Measurements from ENCODE around the gene ST7.

ST7 gene

DNA sequence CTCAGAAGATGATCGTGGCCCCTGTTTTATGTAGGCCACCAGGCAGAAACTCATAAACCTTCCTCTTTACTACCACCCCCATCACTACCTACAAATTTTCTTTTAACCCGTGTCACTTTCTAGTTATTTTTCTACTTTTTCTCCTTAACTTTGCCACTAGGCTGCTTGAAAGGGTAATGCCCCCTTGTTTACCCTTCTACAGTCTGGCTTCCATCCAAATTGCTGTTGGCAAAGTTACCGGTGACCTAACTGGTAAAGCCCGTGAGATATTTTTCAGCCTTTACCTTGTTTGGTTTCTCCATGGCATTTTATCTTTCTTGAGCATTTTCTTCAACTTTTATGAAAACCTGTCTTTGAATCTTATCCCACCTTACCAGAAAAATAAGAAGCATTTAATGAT is 216.6 kb downstream of the ST7 start:
- Mint-ChIP-seq H3K4me3 (no peak overlapping the region), H3K9me3 (ENCODE audit: low read depth) (no peaks in the 10 kb centered on the region), H3K4me1 (ENCODE audit: low read depth) (no peaks in the 10 kb centered on the region), H3K27me3 (no peaks in the 10 kb centered on the region), H3K27ac (no peak overlapping the region), H3K36me3 (peaks cover 5% of the 10 kb centered on the region)

DNA sequence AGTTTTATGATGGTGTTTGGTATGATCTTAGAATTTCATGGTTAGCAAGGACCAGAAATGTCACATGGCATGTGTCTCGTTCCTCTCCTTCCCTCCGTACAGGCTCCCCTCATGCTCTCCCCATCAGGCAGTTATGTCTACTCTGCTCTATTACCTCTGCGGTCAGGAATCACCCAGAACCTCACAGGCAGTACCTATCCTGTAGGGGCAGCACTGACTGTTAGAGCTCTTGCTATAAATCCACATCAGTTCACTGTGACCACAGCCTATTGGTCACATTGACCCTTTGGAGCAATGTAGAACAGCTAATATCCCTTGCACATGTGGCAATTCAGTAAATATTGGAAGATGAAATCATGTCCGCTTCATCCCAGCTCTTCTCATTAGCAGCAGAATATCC is 217.8 kb downstream of the ST7 start:
- Mint-ChIP-seq H3K4me1 (ENCODE audit: low read depth) (no peaks in the 10 kb centered on the region), H3K36me3 (peaks cover 6% of the 10 kb centered on the region), H3K4me3 (no peak overlapping the region), H3K27me3 (no peaks in the 10 kb centered on the region), H3K27ac (no peak overlapping the region), H3K9me3 (ENCODE audit: low read depth) (no peaks in the 10 kb centered on the region)

- Mint-ChIP-seq H3K27me3 (no peaks in the 10 kb centered on the region), H3K4me1 (ENCODE audit: low read depth) (no peaks in the 10 kb centered on the region), H3K27ac (no peak overlapping the region), H3K4me3 (no peak overlapping the region), H3K36me3 (peaks cover 14% of the 10 kb centered on the region), H3K9me3 (ENCODE audit: low read depth) (no peaks in the 10 kb centered on the region)
These were observed 219.0 kb downstream of the ST7 start for GRCh38 chr7:117172283-117172682.

DNA sequence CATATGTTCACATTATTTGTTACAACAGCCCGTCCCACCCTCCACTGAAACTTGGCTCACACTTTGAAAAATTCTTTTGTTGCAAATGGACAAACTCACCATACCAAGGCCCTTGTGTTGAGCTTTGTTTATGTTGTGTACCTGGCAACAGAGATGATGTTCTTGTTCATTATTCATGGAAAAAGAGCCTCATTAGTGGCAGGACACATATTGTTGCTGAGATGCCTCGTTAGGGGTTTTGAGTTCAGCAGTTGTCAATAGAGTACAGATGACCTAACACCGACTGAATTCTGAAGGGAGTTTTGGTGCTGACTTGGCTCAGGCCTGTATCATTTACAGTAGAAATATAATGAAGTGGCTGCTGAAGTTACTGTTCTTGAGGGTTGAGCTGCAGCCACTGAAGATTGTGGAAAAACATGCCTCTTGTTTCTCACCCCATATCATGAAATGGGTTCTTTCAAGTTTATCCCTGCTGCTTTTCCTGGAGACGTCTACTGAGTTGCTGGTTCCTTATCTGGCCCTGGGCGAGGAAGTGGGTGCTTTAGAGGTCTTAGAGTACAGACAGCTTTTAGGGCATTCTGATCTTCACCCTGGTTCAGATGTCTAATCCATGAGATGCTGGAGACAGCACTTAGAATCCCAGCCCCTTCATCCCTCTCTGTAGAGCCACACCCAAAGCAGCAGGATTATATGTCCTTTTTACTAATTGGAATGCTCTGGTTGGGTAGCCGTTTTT is 219.9 kb downstream of the ST7 start:
- Mint-ChIP-seq H3K4me3 (no peak overlapping the region), H3K27ac (no peak overlapping the region), H3K27me3 (no peaks in the 10 kb centered on the region), H3K36me3 (peaks cover 16% of the 10 kb centered on the region), H3K9me3 (ENCODE audit: low read depth) (no peaks in the 10 kb centered on the region), H3K4me1 (ENCODE audit: low read depth) (no peaks in the 10 kb centered on the region)

DNA sequence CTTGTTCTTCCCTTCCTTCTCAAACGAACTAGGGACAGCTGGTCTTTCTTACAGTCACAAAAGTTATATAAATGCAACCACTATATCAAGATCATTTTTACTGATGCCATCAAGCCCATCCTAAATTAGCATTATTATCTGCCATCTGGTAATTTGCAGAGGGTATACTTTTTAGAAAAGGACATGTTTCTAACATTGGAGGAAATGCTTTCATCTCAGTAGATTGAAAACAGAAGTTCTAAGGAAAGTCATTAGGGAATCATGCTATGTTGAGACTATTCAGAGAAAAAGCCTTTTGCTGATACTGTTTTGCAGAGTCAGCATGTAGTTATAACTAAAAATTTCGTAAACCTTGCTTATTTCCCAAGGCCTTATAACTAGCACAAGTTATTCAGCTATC is 222.9 kb downstream of the ST7 start:
- Mint-ChIP-seq H3K9me3 (ENCODE audit: low read depth) (no peaks in the 10 kb centered on the region), H3K4me1 (ENCODE audit: low read depth) (no peaks in the 10 kb centered on the region), H3K27me3 (no peaks in the 10 kb centered on the region), H3K4me3 (no peak overlapping the region), H3K36me3 (peaks cover 23% of the 10 kb centered on the region), H3K27ac (no peak overlapping the region)

- no peaks in the 10 kb centered on the region for H3K4me1 Mint-ChIP-seq (ENCODE audit: low read depth)
- H3K9me3 Mint-ChIP-seq (ENCODE audit: low read depth) = no peaks in the 10 kb centered on the region
- no peak overlapping the region for H3K4me3 Mint-ChIP-seq
- no peak overlapping the region for H3K27ac Mint-ChIP-seq
- no peaks in the 10 kb centered on the region for H3K27me3 Mint-ChIP-seq
- peaks cover 22% of the 10 kb centered on the region for H3K36me3 Mint-ChIP-seq
These were observed 225.3 kb downstream of the ST7 start for GRCh38 chr7:117178600-117178999.

GRCh38 chr7:117179701-117180100 is 226.4 kb downstream of the ST7 start:
- Mint-ChIP-seq H3K4me3 (no peak overlapping the region), H3K27ac (no peak overlapping the region), H3K4me1 (ENCODE audit: low read depth) (no peaks in the 10 kb centered on the region), H3K27me3 (no peaks in the 10 kb centered on the region), H3K36me3 (peaks cover 19% of the 10 kb centered on the region), H3K9me3 (ENCODE audit: low read depth) (no peaks in the 10 kb centered on the region)

- no peaks in the 10 kb centered on the region for H3K9me3 Mint-ChIP-seq (ENCODE audit: low read depth)
- H3K36me3 Mint-ChIP-seq = peaks cover 8% of the 10 kb centered on the region
- H3K4me1 Mint-ChIP-seq (ENCODE audit: low read depth) = no peaks in the 10 kb centered on the region
- H3K4me3 Mint-ChIP-seq = no peak overlapping the region
- no peak overlapping the region for H3K27ac Mint-ChIP-seq
- no peaks in the 10 kb centered on the region for H3K27me3 Mint-ChIP-seq
These were observed 230.4 kb downstream of the ST7 start for GRCh38 chr7:117183729-117184128.

DNA sequence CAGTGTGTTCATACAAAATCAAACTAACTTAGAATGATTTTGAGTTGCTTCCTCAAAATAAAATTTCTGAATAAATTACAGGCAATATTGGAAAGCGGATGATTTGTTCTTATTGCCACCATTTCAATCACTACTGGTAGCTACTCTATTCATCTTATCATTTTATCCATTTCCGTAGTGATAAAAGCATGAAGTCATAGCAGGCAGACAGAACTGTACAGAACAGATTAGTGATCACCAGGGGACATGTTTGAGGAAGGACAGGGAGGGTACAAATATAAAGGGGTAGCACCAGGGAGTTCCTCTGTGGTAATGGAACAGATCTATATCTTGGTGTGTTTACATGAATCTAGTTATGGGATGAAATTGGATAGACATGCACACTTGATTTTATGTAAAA is 231.1 kb downstream of the ST7 start:
- H3K4me3 Mint-ChIP-seq = no peak overlapping the region
- H3K27ac Mint-ChIP-seq = no peak overlapping the region
- H3K4me1 Mint-ChIP-seq (ENCODE audit: low read depth) = no peaks in the 10 kb centered on the region
- H3K27me3 Mint-ChIP-seq = no peaks in the 10 kb centered on the region
- H3K36me3 Mint-ChIP-seq = peaks cover 2% of the 10 kb centered on the region
- no peaks in the 10 kb centered on the region for H3K9me3 Mint-ChIP-seq (ENCODE audit: low read depth)

- Mint-ChIP-seq H3K27ac (no peak overlapping the region), H3K36me3 (peaks cover 2% of the 10 kb centered on the region), H3K27me3 (no peaks in the 10 kb centered on the region), H3K4me1 (ENCODE audit: low read depth) (no peaks in the 10 kb centered on the region), H3K4me3 (no peak overlapping the region), H3K9me3 (ENCODE audit: low read depth) (no peaks in the 10 kb centered on the region)
These were observed 231.8 kb downstream of the ST7 start for GRCh38 chr7:117185124-117185523.

- no peaks in the 10 kb centered on the region for H3K27me3 Mint-ChIP-seq
- no peak overlapping the region for H3K4me3 Mint-ChIP-seq
- no peak overlapping the region for H3K27ac Mint-ChIP-seq
- H3K9me3 Mint-ChIP-seq (ENCODE audit: low read depth) = no peaks in the 10 kb centered on the region
- H3K36me3 Mint-ChIP-seq = peaks cover 4% of the 10 kb centered on the region
- H3K4me1 Mint-ChIP-seq (ENCODE audit: low read depth) = no peaks in the 10 kb centered on the region
These were observed 233.1 kb downstream of the ST7 start for GRCh38 chr7:117186218-117187010.

- no peak overlapping the region for H3K4me3 Mint-ChIP-seq
- H3K4me1 Mint-ChIP-seq (ENCODE audit: low read depth) = no peaks in the 10 kb centered on the region
- H3K36me3 Mint-ChIP-seq = peaks cover 3% of the 10 kb centered on the region
- no peaks in the 10 kb centered on the region for H3K27me3 Mint-ChIP-seq
- H3K27ac Mint-ChIP-seq = no peak overlapping the region
- no peaks in the 10 kb centered on the region for H3K9me3 Mint-ChIP-seq (ENCODE audit: low read depth)
These were observed 235.1 kb downstream of the ST7 start for GRCh38 chr7:117188376-117188775.

GRCh38 chr7:117188949-117189592 is 235.8 kb downstream of the ST7 start:
- no peak overlapping the region for H3K4me3 Mint-ChIP-seq
- H3K4me1 Mint-ChIP-seq (ENCODE audit: low read depth) = no peaks in the 10 kb centered on the region
- H3K27me3 Mint-ChIP-seq = no peaks in the 10 kb centered on the region
- peaks cover 3% of the 10 kb centered on the region for H3K36me3 Mint-ChIP-seq
- H3K27ac Mint-ChIP-seq = no peak overlapping the region
- no peaks in the 10 kb centered on the region for H3K9me3 Mint-ChIP-seq (ENCODE audit: low read depth)

DNA sequence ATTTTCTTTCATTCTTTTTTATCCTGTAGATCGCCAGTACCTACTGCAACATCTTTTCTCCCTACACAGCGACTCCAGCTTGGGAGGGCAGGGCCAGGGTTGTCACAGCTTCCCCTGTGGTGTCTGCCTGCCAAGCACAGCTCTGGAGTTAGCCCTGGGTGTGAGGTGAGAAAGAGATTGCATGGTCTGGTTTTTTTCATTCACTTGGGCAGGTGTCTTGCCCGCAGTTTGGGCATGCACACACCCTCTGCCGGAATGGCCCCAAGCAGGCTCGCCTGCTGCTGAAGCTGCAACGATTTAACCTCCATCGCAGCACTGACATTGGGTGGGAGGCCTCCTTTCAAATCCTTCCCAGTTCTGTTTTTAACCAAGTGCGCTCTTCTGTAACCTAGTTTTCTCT is 236.8 kb downstream of the ST7 start:
- Mint-ChIP-seq H3K27me3 (no peaks in the 10 kb centered on the region), H3K4me3 (no peak overlapping the region), H3K9me3 (ENCODE audit: low read depth) (no peaks in the 10 kb centered on the region), H3K27ac (no peak overlapping the region), H3K4me1 (ENCODE audit: low read depth) (no peaks in the 10 kb centered on the region), H3K36me3 (peaks cover 3% of the 10 kb centered on the region)

GRCh38 chr7:117190746-117191435 is 237.6 kb downstream of the ST7 start:
- H3K4me3 Mint-ChIP-seq = no peak overlapping the region
- H3K27me3 Mint-ChIP-seq = no peaks in the 10 kb centered on the region
- H3K27ac Mint-ChIP-seq = no peak overlapping the region
- no peaks in the 10 kb centered on the region for H3K4me1 Mint-ChIP-seq (ENCODE audit: low read depth)
- no peaks in the 10 kb centered on the region for H3K9me3 Mint-ChIP-seq (ENCODE audit: low read depth)
- peaks cover 3% of the 10 kb centered on the region for H3K36me3 Mint-ChIP-seq

All from activated naive CD8-positive, alpha-beta T cell (primary cell).